ENCODE data around the gene PHF23. TPM values are rescaled to one million over a fixed set of nuclear protein-coding genes. Genes with fewer than 3 reads are reported as not detected.

PHF23 gene
- total and polyA plus RNA-seq, 9 of the 15 experiments (the other 6 are each of a cell fraction or from before 2014, with no cell fraction given): 7.4 to 87.5 (median 33.7) TPM

DNA sequence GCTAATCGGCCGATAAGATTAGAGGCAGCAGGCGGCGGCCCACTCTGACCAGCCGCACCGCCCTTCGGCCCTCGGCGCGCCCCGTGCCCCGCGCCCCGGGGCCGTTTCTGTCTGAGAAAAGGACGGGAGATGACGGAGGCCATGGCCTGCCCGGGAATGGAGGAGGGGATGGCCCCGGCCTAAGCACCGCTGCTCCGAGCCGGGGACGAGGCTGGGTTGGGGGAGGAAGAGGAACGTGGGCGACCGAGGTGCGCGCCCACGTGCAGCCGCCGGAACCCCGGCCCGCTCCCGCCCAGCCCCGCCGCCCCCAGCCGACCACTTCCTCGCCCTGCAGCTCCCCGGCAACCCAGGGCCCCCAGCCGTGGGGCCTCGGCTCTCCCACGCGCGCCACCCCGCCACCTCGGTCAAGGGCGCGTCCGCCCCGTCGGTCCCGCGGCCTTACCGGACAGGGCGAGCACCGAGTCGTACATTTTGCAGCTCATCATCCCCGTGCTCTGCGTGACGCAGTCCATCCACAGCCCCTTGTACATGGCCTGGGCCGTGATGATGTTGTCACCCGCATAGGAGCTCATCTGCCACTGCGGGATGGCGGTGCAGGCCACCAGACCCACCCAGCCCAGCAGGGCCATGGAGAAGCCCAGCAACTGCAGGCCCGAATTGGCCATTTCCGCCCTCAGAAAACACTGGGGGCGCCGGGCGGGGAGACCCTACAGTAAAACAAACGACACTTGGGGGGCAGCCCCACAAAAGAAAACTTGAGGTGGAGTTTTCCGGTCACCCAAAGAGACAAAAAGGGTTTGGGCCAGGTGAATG, 22.3 kb upstream of the PHF23 start:
- no peak overlapping the region for H2AFZ ChIP-seq (ENCODE audit: low read depth, low read length)
- intact Hi-C loops (cut with micrococcal nuclease): no loop called here
- CTCF ChIA-PET (ENCODE audit: low intra/inter-chr PET ratio): no interaction called here
- H3K4me3 ChIP-seq: no peak overlapping the region
- no peak overlapping the region for H3K9ac ChIP-seq (ENCODE audit: insufficient read depth in 1 of 2, low read depth in 2 of 2, low read length in 2 of 2)
- no peaks in the 10 kb centered on the region for H3K9me3 ChIP-seq (replicated peaks; ENCODE audit: control insufficient read depth, insufficient read depth, low read depth, low read length)
- no peak overlapping the region for H3K4me2 ChIP-seq (ENCODE audit: insufficient read depth, low read length)
- H3K27me3 ChIP-seq (ENCODE audit: control insufficient read depth in 2 of 2, insufficient read depth in 2 of 2, low read length in 2 of 2): no peaks in the 10 kb centered on the region
- FAIRE-seq (no peak), ATAC-seq (no peak), DNase-seq (ENCODE audit: extremely low read depth in 1 of 4, low spot score in 3 of 4) (peak in 1 of 4 experiments; percentile 21)
- H3K9me1 ChIP-seq (ENCODE audit: control insufficient read depth, insufficient read depth, low read length): no peaks in the 10 kb centered on the region
- no peak overlapping the region for H3K27ac ChIP-seq (ENCODE audit: extremely low read depth, low read depth, low read length)
- POLR2A ChIA-PET: no interaction called here
- WGBS (ENCODE audit: insufficient coverage, low coverage, missing lambda C conversion rate): 88% methylated on average over 16 of the region's 71 CpGs
- no peaks in the 10 kb centered on the region for H4K20me1 ChIP-seq (replicated peaks; ENCODE audit: control insufficient read depth, insufficient read depth, low read length)
- BruUV-seq (replicated peaks): no TSS peak
- peaks cover 10 to 35% of the 10 kb centered on the region in 2 experiments; a peak in 4 of 5 replicates for H3K4me1 ChIP-seq (replicated peaks in 1 of 2; ENCODE audit: control insufficient read depth in 2 of 2, insufficient read depth in 2 of 2, low read length in 2 of 2)
- no peaks in the 10 kb centered on the region for H3K79me2 ChIP-seq (ENCODE audit: control insufficient read depth, insufficient read depth, low read length)
- H3K36me3 ChIP-seq (ENCODE audit: control insufficient read depth, insufficient read depth, low read length): peaks cover 36% of the 10 kb centered on the region; the same call in 2 of the 3 replicates
- in situ Hi-C loops (cut with MboI): no loop called here
- TF ChIP-seq POLR2G (IDR thresholded peaks at IDR 0.05; ENCODE audit: low read depth, low read length) (peak; percentile 71), ZBTB1 (CRISPR knock-in tag; IDR thresholded peaks at IDR 0.05; ENCODE audit: borderline replicate concordance, low read depth) (no peak)
- TF ChIP-seq, protein P1, sequence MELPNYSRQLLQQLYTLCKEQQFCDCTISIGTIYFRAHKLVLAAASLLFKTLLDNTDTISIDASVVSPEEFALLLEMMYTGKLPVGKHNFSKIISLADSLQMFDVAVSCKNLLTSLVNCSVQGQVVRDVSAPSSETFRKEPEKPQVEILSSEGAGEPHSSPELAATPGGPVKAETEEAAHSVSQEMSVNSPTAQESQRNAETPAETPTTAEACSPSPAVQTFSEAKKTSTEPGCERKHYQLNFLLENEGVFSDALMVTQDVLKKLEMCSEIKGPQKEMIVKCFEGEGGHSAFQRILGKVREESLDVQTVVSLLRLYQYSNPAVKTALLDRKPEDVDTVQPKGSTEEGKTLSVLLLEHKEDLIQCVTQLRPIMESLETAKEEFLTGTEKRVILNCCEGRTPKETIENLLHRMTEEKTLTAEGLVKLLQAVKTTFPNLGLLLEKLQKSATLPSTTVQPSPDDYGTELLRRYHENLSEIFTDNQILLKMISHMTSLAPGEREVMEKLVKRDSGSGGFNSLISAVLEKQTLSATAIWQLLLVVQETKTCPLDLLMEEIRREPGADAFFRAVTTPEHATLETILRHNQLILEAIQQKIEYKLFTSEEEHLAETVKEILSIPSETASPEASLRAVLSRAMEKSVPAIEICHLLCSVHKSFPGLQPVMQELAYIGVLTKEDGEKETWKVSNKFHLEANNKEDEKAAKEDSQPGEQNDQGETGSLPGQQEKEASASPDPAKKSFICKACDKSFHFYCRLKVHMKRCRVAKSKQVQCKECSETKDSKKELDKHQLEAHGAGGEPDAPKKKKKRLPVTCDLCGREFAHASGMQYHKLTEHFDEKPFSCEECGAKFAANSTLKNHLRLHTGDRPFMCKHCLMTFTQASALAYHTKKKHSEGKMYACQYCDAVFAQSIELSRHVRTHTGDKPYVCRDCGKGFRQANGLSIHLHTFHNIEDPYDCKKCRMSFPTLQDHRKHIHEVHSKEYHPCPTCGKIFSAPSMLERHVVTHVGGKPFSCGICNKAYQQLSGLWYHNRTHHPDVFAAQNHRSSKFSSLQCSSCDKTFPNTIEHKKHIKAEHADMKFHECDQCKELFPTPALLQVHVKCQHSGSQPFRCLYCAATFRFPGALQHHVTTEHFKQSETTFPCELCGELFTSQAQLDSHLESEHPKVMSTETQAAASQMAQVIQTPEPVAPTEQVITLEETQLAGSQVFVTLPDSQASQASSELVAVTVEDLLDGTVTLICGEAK (IDR thresholded peaks at IDR 0.05): no peak
- TF ChIP-seq, protein P1 (CRISPR knock-in tag; IDR thresholded peaks at IDR 0.05): no peak
- TF ChIP-seq, protein P2, sequence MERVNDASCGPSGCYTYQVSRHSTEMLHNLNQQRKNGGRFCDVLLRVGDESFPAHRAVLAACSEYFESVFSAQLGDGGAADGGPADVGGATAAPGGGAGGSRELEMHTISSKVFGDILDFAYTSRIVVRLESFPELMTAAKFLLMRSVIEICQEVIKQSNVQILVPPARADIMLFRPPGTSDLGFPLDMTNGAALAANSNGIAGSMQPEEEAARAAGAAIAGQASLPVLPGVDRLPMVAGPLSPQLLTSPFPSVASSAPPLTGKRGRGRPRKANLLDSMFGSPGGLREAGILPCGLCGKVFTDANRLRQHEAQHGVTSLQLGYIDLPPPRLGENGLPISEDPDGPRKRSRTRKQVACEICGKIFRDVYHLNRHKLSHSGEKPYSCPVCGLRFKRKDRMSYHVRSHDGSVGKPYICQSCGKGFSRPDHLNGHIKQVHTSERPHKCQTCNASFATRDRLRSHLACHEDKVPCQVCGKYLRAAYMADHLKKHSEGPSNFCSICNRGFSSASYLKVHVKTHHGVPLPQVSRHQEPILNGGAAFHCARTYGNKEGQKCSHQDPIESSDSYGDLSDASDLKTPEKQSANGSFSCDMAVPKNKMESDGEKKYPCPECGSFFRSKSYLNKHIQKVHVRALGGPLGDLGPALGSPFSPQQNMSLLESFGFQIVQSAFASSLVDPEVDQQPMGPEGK (CRISPR knock-in tag; IDR thresholded peaks at IDR 0.05; ENCODE audit: borderline replicate concordance): no peak
- TF ChIP-seq, protein P3, sequence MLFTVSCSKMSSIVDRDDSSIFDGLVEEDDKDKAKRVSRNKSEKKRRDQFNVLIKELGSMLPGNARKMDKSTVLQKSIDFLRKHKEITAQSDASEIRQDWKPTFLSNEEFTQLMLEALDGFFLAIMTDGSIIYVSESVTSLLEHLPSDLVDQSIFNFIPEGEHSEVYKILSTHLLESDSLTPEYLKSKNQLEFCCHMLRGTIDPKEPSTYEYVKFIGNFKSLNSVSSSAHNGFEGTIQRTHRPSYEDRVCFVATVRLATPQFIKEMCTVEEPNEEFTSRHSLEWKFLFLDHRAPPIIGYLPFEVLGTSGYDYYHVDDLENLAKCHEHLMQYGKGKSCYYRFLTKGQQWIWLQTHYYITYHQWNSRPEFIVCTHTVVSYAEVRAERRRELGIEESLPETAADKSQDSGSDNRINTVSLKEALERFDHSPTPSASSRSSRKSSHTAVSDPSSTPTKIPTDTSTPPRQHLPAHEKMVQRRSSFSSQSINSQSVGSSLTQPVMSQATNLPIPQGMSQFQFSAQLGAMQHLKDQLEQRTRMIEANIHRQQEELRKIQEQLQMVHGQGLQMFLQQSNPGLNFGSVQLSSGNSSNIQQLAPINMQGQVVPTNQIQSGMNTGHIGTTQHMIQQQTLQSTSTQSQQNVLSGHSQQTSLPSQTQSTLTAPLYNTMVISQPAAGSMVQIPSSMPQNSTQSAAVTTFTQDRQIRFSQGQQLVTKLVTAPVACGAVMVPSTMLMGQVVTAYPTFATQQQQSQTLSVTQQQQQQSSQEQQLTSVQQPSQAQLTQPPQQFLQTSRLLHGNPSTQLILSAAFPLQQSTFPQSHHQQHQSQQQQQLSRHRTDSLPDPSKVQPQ (CRISPR knock-in tag; IDR thresholded peaks at IDR 0.05; ENCODE audit: borderline replicate concordance): no peak

Data from K562 (cell line).